ENCODE results near the gene USP40.

USP40 gene

GRCh38 chr2:233501198-233502076, 65.1 kb downstream of the USP40 start:
- no peak overlapping the region for H3K4me2 ChIP-seq (ENCODE audit: low read depth, low read length, poor library complexity, severe bottlenecking)
- no peaks in the 10 kb centered on the region for H3K9me2 ChIP-seq (replicated peaks; ENCODE audit: insufficient read depth, low read length)
- H3K36me3 ChIP-seq (ENCODE audit: low read length): peaks cover 7% of the 10 kb centered on the region; the same call in 1 of the 2 replicates
- H3K79me2 ChIP-seq (ENCODE audit: insufficient read depth, low read length): no peaks in the 10 kb centered on the region
- H3K9me3 ChIP-seq (ENCODE audit: insufficient read depth, low read length): peaks cover 10% of the 10 kb centered on the region; the same call in 1 of the 2 replicates
- no peaks in the 10 kb centered on the region for H3F3A ChIP-seq (ENCODE audit: insufficient read depth)
- no peak overlapping the region for H3K9ac ChIP-seq (ENCODE audit: low read length)
- H4K20me1 ChIP-seq (ENCODE audit: low read depth, low read length): no peaks in the 10 kb centered on the region
- TF ChIP-seq EZH2phosphoT487 (conservative IDR thresholded peaks at IDR 0.05; ENCODE audit: low read length): no peak
- TF ChIP-seq CTCF (IDR thresholded peaks at IDR 0.05; ENCODE audit: insufficient read depth, low read length, poor library complexity, severe bottlenecking): no peak
- H3K4me3 ChIP-seq (ENCODE audit: insufficient read depth, low read length, poor library complexity, severe bottlenecking): no peak overlapping the region
- H3K27ac ChIP-seq (ENCODE audit: low read depth, low read length): no peak overlapping the region
- no peak overlapping the region for H2AFZ ChIP-seq (ENCODE audit: low read depth, low read length, severe bottlenecking)
- H3K27me3 ChIP-seq (ENCODE audit: low read length): no peaks in the 10 kb centered on the region

DNA sequence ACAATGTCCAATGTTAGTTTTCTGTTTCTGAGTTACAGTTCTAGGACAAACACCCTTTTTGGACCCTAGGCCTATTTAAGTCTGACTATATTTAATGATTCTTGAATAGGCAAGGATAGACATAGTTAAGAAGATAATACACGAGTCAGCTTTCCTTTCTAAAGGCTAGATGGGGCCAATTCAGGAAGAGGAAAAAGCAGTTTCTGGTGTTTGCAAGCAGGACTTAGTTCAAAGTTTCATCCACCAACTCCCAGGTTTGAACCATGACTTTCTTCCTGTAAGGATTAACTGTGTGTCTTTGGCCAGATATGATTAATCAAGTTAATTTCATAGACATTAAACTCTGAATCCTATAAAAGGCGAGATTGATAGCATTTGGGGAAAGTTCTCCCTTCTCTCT, 66.7 kb downstream of the USP40 start:
- Histone ChIP-seq H3K79me2 (ENCODE audit: insufficient read depth, low read length) (no peaks in the 10 kb centered on the region), H3K4me2 (ENCODE audit: low read depth, low read length, poor library complexity, severe bottlenecking) (no peak overlapping the region), H3K27me3 (ENCODE audit: low read length) (no peaks in the 10 kb centered on the region), H3K27ac (ENCODE audit: low read depth, low read length) (no peak overlapping the region), H3K9ac (ENCODE audit: low read length) (no peak overlapping the region), H3K4me3 (ENCODE audit: insufficient read depth, low read length, poor library complexity, severe bottlenecking) (no peak overlapping the region), H3K9me3 (ENCODE audit: insufficient read depth, low read length) (peaks cover 10% of the 10 kb centered on the region; the same call in 1 of the 2 replicates), H3F3A (ENCODE audit: insufficient read depth) (no peaks in the 10 kb centered on the region), H4K20me1 (ENCODE audit: low read depth, low read length) (no peaks in the 10 kb centered on the region), H2AFZ (ENCODE audit: low read depth, low read length, severe bottlenecking) (no peak overlapping the region), H3K36me3 (ENCODE audit: low read length) (peaks cover 7% of the 10 kb centered on the region; the same call in 1 of the 2 replicates), H3K9me2 (replicated peaks; ENCODE audit: insufficient read depth, low read length) (no peaks in the 10 kb centered on the region)
- TF ChIP-seq CTCF (IDR thresholded peaks at IDR 0.05; ENCODE audit: insufficient read depth, low read length, poor library complexity, severe bottlenecking): no peak
- TF ChIP-seq EZH2phosphoT487 (conservative IDR thresholded peaks at IDR 0.05; ENCODE audit: low read length): no peak

GRCh38 chr2:233498126-233498525, 68.5 kb downstream of the USP40 start:
- no peaks in the 10 kb centered on the region for H3K27me3 ChIP-seq (ENCODE audit: low read length)
- H3K36me3 ChIP-seq (ENCODE audit: low read length): no peaks in the 10 kb centered on the region
- H3K9me2 ChIP-seq (replicated peaks; ENCODE audit: insufficient read depth, low read length): no peaks in the 10 kb centered on the region
- H2AFZ ChIP-seq (ENCODE audit: low read depth, low read length, severe bottlenecking): no peak overlapping the region
- no peak for TF ChIP-seq EZH2phosphoT487 (conservative IDR thresholded peaks at IDR 0.05; ENCODE audit: low read length)
- no peak for TF ChIP-seq CTCF (IDR thresholded peaks at IDR 0.05; ENCODE audit: insufficient read depth, low read length, poor library complexity, severe bottlenecking)
- no peak overlapping the region for H3K9ac ChIP-seq (ENCODE audit: low read length)
- H3K4me2 ChIP-seq (ENCODE audit: low read depth, low read length, poor library complexity, severe bottlenecking): no peak overlapping the region
- no peaks in the 10 kb centered on the region for H3F3A ChIP-seq (ENCODE audit: insufficient read depth)
- no peaks in the 10 kb centered on the region for H3K79me2 ChIP-seq (ENCODE audit: insufficient read depth, low read length)
- no peaks in the 10 kb centered on the region for H3K9me3 ChIP-seq (ENCODE audit: insufficient read depth, low read length)
- H3K4me3 ChIP-seq (ENCODE audit: insufficient read depth, low read length, poor library complexity, severe bottlenecking): no peak overlapping the region
- no peaks in the 10 kb centered on the region for H4K20me1 ChIP-seq (ENCODE audit: low read depth, low read length)
- H3K27ac ChIP-seq (ENCODE audit: low read depth, low read length): no peak overlapping the region
